GM12864 (cell line): ENCODE data around the gene EYA2.
"Not testable (repeated sequence)": the region's sequence is repeated elsewhere in the genome, so short reads cannot be mapped to it uniquely, and the experiment has no call there.

Experiments used
- DNase-seq: peaks from one replicate; pipeline ENCODE4 v3.0.0-alpha.2; 2011; ENCODE audit warnings: low read depth
- H3K4me3 ChIP-seq: 2 replicates; pipeline ENCODE4 v1.5.1; 2011; ENCODE audit warnings: mild to moderate bottlenecking, low read depth, low read length, control low read depth
- CTCF ChIP-seq: IDR thresholded peaks from 2 replicates; pipeline ENCODE4 v1.5.1; 2011; ENCODE audit warnings: low read depth, mild to moderate bottlenecking, moderate library complexity, low read length, control low read depth, inconsistent platforms; ENCODE audit errors: missing control alignments

Gene EYA2

DNA sequence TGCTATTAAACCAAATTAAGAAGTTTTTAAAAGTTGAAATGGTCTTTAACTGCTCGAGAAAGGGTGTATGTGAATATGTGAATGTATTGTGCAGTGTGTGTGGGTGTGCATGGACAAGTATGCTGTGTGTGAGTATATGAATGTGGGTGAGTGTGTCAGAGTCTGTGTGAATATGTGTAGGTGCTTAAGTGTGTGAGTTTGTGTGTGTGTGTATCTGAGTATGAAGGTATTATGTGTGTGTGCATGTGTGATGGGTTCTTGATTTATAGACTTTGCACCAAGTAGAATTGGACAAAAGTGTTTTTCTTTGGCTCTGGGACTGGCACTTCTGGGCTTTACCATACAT, 21.6 kb downstream of the EYA2 start:
- TF ChIP-seq CTCF, result no peak
- no peak overlapping the region for H3K4me3 ChIP-seq
- DNase-seq, result no peak

GRCh38 chr20:46917155-46917554, 22.5 kb downstream of the EYA2 start:
- no peak for DNase-seq
- H3K4me3 ChIP-seq, result no peak overlapping the region
- no peak for TF ChIP-seq CTCF

GRCh38 chr20:46920114-46920513, 25.5 kb downstream of the EYA2 start:
- no peak overlapping the region for H3K4me3 ChIP-seq
- TF ChIP-seq CTCF, result no peak
- no peak for DNase-seq

DNA sequence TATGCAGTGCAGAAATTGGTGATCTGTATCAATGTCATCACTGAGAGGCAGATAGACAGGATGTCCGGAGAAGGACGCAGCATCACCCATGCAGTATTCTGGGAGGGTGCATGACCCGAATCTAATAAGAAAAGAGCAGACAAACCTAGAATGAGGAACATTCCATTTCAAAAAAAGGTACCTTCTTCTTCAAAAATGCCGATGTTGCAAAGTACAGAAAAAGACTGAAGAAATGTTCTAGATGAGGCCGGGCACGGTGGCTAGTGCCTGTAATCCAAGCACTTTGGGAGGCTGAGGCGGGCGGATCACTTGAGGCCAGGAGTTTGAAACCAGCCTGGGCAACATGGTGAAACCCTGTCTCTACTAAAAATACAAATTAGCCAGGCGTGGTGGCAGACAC, 28.2 kb downstream of the EYA2 start:
- H3K4me3 ChIP-seq, DNase-seq: not testable (repeated sequence)

DNA sequence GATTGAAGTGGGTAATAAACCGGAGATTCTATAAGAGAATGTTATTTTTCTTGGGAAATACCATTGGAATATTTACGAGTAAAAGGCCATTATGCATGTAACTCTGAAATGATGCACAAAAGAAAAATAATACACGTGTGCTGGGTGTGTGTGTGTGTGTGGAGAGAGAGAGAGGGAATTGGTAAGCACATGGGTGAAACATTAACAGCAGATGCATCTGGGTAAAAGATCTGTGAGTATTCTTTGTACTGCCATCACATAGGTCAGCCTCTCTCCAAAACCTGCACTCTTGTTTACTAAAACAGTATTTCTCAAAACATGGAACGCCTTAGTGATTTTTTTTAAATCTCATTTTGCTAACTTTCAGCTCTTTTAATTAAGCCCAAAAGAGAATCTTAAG, 28.9 kb downstream of the EYA2 start:
- no peak for TF ChIP-seq CTCF
- no peak for DNase-seq
- H3K4me3 ChIP-seq, result no peak overlapping the region

- H3K4me3 ChIP-seq, result no peak overlapping the region
- TF ChIP-seq CTCF, result no peak
- no peak for DNase-seq
These were observed 34.0 kb downstream of the EYA2 start for GRCh38 chr20:46928580-46929132.

DNA sequence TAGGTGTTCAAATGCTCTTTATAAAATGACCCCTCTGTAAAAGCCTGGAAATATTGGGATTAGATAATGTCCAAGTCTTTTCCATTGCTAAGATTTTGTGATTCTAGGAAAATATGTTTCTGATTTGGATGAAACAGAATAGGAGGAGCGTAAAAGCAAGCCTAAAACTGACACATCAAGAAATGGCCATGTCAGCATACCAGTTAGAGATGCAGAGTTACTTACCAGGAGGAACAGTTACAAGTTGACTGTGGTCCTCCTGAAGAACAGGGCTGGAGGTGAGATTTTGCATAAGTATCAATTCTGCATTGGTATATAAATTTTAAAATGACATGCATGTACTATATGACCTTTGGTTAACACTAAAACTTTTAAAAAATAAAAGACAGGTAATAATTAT, 35.3 kb downstream of the EYA2 start:
- DNase-seq, result no peak
- no peak for TF ChIP-seq CTCF
- no peak overlapping the region for H3K4me3 ChIP-seq

- no peak for DNase-seq
- no peak for TF ChIP-seq CTCF
These were observed 36.1 kb downstream of the EYA2 start for GRCh38 chr20:46930640-46931339.

More at GRCh38 chr20:46930640-46931339, 36.1 kb downstream of the EYA2 start:
- no peak overlapping the region for H3K4me3 ChIP-seq
